Measurements from ENCODE around the gene ZNF892. TPM values are rescaled to one million over a fixed set of nuclear protein-coding genes. Genes with fewer than 3 reads are reported as not detected.

Gene ZNF892
- total RNA-seq, 1 experiment from 2014 or later = 3.5 TPM

DNA sequence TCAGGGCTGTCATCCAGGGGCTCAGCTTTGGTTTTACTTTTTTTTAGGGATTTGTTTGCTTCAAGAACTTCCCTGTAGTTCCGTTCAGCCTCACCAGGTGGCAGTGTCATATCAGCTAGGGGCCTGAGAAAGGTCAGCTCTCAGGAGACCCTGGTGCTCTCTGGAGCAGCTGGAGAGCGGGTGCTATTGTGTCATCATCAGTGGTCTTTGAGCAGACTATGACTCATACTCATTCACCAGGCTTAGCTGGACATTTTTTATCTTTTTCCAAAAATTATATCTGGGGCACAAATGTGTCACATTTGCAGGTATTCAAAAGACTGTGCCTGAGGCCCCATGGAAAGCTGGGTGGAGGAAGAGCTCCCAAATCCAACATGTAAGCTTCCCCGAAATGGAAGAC is 24.4 kb downstream of the ZNF892 start:
- intact Hi-C loops (cut with micrococcal nuclease; ENCODE audit: unreplicated experiment) = loop anchor here (1.0 kb wide), 1 partner anchor 84 kb away; no protein-coding TSS in a partner anchor
- H3K27ac Mint-ChIP-seq (ENCODE audit: unreplicated experiment) = no peak overlapping the region
- H3K9me3 Mint-ChIP-seq (ENCODE audit: unreplicated experiment) = peaks cover 8% of the 10 kb centered on the region
- BruUV-seq (replicated peaks) = no TSS peak
- no peak overlapping the region for H3K4me3 Mint-ChIP-seq (ENCODE audit: unreplicated experiment)
- H3K27me3 ChIP-seq (replicated peaks; ENCODE audit: control insufficient read depth, insufficient read depth, low read length) = no peaks in the 10 kb centered on the region
- no peaks in the 10 kb centered on the region for H3K4me1 ChIP-seq
- DNase-seq = peak; percentile 78 to 79
- no peaks in the 10 kb centered on the region for H3K36me3 Mint-ChIP-seq (ENCODE audit: insufficient read depth, unreplicated experiment)
- no peak overlapping the region for H3K4me3 ChIP-seq (ENCODE audit: low read depth, low read length)
- H3K9me3 ChIP-seq = no peaks in the 10 kb centered on the region
- ChIA-PET POLR2A (no interaction called here), CTCF (interaction anchor here (0.6 to 2.3 kb wide), 9 partner anchors 19 to 277 kb away, joined by 3 to 22 read pairs (median 3); partner anchors contain the start of genes FAHD2A, ZNF514 and ZNF892)
- no peaks in the 10 kb centered on the region for H3K4me1 Mint-ChIP-seq (ENCODE audit: low read depth, unreplicated experiment)
- no peaks in the 10 kb centered on the region for H3K36me3 ChIP-seq (ENCODE audit: control insufficient read depth, insufficient read depth, low read length)
- peaks cover 3% of the 10 kb centered on the region for H3K27me3 Mint-ChIP-seq (ENCODE audit: insufficient read depth, unreplicated experiment)
- TF ChIP-seq, protein P1, sequence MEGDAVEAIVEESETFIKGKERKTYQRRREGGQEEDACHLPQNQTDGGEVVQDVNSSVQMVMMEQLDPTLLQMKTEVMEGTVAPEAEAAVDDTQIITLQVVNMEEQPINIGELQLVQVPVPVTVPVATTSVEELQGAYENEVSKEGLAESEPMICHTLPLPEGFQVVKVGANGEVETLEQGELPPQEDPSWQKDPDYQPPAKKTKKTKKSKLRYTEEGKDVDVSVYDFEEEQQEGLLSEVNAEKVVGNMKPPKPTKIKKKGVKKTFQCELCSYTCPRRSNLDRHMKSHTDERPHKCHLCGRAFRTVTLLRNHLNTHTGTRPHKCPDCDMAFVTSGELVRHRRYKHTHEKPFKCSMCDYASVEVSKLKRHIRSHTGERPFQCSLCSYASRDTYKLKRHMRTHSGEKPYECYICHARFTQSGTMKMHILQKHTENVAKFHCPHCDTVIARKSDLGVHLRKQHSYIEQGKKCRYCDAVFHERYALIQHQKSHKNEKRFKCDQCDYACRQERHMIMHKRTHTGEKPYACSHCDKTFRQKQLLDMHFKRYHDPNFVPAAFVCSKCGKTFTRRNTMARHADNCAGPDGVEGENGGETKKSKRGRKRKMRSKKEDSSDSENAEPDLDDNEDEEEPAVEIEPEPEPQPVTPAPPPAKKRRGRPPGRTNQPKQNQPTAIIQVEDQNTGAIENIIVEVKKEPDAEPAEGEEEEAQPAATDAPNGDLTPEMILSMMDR (IDR thresholded peaks at IDR 0.05; ENCODE audit: insufficient read depth in 1 of 2, low read depth in 1 of 2, low read length in 1 of 2, severe bottlenecking in 1 of 2, unreplicated experiment in 1 of 2) = peak; percentile 77 to 81

DNA sequence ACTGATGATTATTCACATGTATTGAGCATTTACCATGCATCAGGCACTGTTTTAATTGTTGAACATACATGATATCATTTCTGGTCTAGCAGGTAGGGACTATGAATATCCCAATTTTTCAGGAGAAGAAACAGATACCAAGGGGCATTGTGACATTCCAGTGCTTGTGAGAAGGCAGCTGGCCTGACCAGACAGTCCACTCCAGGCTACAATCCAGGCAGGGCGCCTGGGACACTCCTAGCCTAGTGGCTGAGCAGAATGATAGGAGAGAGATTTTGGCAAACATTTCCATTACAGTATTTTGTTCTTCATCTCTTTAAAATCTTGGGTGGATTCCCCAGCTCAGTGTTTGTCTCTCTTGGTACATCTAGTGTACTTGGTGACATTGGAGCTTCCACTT is 24.9 kb downstream of the ZNF892 start:
- H3K36me3 ChIP-seq (ENCODE audit: control insufficient read depth, insufficient read depth, low read length) = no peaks in the 10 kb centered on the region
- Mint-ChIP-seq H3K9me3 (ENCODE audit: unreplicated experiment) (peaks cover 8% of the 10 kb centered on the region), H3K27ac (ENCODE audit: unreplicated experiment) (no peak overlapping the region), H3K4me1 (ENCODE audit: low read depth, unreplicated experiment) (no peaks in the 10 kb centered on the region), H3K4me3 (ENCODE audit: unreplicated experiment) (no peak overlapping the region), H3K27me3 (ENCODE audit: insufficient read depth, unreplicated experiment) (peaks cover 3% of the 10 kb centered on the region), H3K36me3 (ENCODE audit: insufficient read depth, unreplicated experiment) (no peaks in the 10 kb centered on the region)
- H3K4me1 ChIP-seq = no peaks in the 10 kb centered on the region
- no TSS peak for BruUV-seq (replicated peaks)
- H3K4me3 ChIP-seq (ENCODE audit: low read depth, low read length) = no peak overlapping the region
- H3K27me3 ChIP-seq (replicated peaks; ENCODE audit: control insufficient read depth, insufficient read depth, low read length) = no peaks in the 10 kb centered on the region
- intact Hi-C loops (cut with micrococcal nuclease; ENCODE audit: unreplicated experiment) = no loop called here
- DNase-seq = no peak
- POLR2A ChIA-PET = no interaction called here
- H3K9me3 ChIP-seq = no peaks in the 10 kb centered on the region
- CTCF ChIA-PET = interaction anchor here (0.8 to 2.3 kb wide), 7 partner anchors 20 to 170 kb away, joined by 3 to 22 read pairs (median 3); partner anchors contain the start of genes FAHD2A and ZNF514
- TF ChIP-seq, protein P1 (IDR thresholded peaks at IDR 0.05; ENCODE audit: insufficient read depth in 1 of 2, low read depth in 1 of 2, low read length in 1 of 2, severe bottlenecking in 1 of 2, unreplicated experiment in 1 of 2) = no peak

- intact Hi-C loops (cut with micrococcal nuclease; ENCODE audit: unreplicated experiment) = no loop called here
- Mint-ChIP-seq H3K9me3 (ENCODE audit: unreplicated experiment) (peaks cover 8% of the 10 kb centered on the region), H3K27me3 (ENCODE audit: insufficient read depth, unreplicated experiment) (no peaks in the 10 kb centered on the region), H3K27ac (ENCODE audit: unreplicated experiment) (no peak overlapping the region), H3K36me3 (ENCODE audit: insufficient read depth, unreplicated experiment) (no peaks in the 10 kb centered on the region), H3K4me1 (ENCODE audit: low read depth, unreplicated experiment) (no peaks in the 10 kb centered on the region), H3K4me3 (ENCODE audit: unreplicated experiment) (no peak overlapping the region)
- no TSS peak for BruUV-seq (replicated peaks)
- no peaks in the 10 kb centered on the region for H3K4me1 ChIP-seq
- no peaks in the 10 kb centered on the region for H3K36me3 ChIP-seq (ENCODE audit: control insufficient read depth, insufficient read depth, low read length)
- TF ChIP-seq, protein P1 (IDR thresholded peaks at IDR 0.05; ENCODE audit: insufficient read depth in 1 of 2, low read depth in 1 of 2, low read length in 1 of 2, severe bottlenecking in 1 of 2, unreplicated experiment in 1 of 2) = no peak
- H3K9me3 ChIP-seq = 0 out of 2 replicates have a peak, but pooled peaks cover 4% of the 10 kb centered on the region
- POLR2A ChIA-PET = no interaction called here
- CTCF ChIA-PET = no interaction called here
- no peak overlapping the region for H3K4me3 ChIP-seq (ENCODE audit: low read depth, low read length)
- no peak for DNase-seq
- H3K27me3 ChIP-seq (replicated peaks; ENCODE audit: control insufficient read depth, insufficient read depth, low read length) = no peaks in the 10 kb centered on the region
These were observed 27.0 kb downstream of the ZNF892 start for GRCh38 chr2:95234286-95234785.
